Measurements from ENCODE around the gene CELA1. TPM values are rescaled to one million over a fixed set of nuclear protein-coding genes. Genes with fewer than 3 reads are reported as not detected.
"Not testable (repeated sequence)": the region's sequence is repeated elsewhere in the genome, so short reads cannot be mapped to it uniquely, and the experiment has no call there.

Gene CELA1
- total and polyA plus RNA-seq, 2 of the 13 experiments (the other 11 are each of a cell fraction or from before 2014, with no cell fraction given), result not detected

GRCh38 chr12:51291603-51292513 lies 54.6 kb downstream of the CELA1 start:
- H3K9ac ChIP-seq (ENCODE audit: insufficient read depth, low read depth, low read length); in situ Hi-C loops (cut with HindIII; ENCODE audit: extremely low pct_ligation_motif_present, low pct_unique_long_range_greater_than_20kb); H3K36me3 ChIP-seq (replicated peaks in 1 of 2; ENCODE audit: control insufficient read depth in 1 of 2, insufficient read depth in 2 of 2, low read length in 2 of 2); H3K27ac ChIP-seq (ENCODE audit: extremely low read length, insufficient read depth, low read length); CTCF ChIA-PET (ENCODE audit: low intra/inter-chr PET ratio, low total read pairs); BruUV-seq (replicated peaks); H3K79me2 ChIP-seq (ENCODE audit: insufficient read depth, low read length); H2AFZ ChIP-seq (ENCODE audit: low read length); H3K27me3 ChIP-seq (ENCODE audit: control insufficient read depth in 1 of 2, insufficient read depth in 2 of 2, low read length in 2 of 2); H3K4me3 ChIP-seq (replicated peaks in 1 of 3; ENCODE audit: insufficient read depth in 1 of 3, low read depth in 2 of 3, low read length in 3 of 3); H3K9me3 ChIP-seq (ENCODE audit: low read length); H3K4me1 ChIP-seq (ENCODE audit: insufficient read depth, low read length); H4K20me1 ChIP-seq (ENCODE audit: insufficient read depth, low read length); intact Hi-C loops (cut with micrococcal nuclease; ENCODE audit: unreplicated experiment): not testable (repeated sequence)
- ATAC-seq (peak; percentile 92), FAIRE-seq (peak; percentile 52), DNase-seq (ENCODE audit: low spot score) (peak; percentile 15)
- TF ChIP-seq STAG1 (CRISPR knock-in tag; IDR thresholded peaks at IDR 0.05) (peak; percentile 31), CTCF (CRISPR knock-in tag; IDR thresholded peaks at IDR 0.05) (peak; percentile 41; the same call in 1 of the 2 replicates)
- POLR2A ChIA-PET, result interaction anchor here (1.0 kb wide), 1 partner anchor 209 kb away, joined by 5 read pairs; no protein-coding TSS in a partner anchor
- H3K4me2 ChIP-seq (ENCODE audit: low read depth, low read length), result peak overlapping the region; percentile 42; the same call in 1 of the 2 replicates
- WGBS (ENCODE audit: low lambda C conversion rate), result 3% methylated on average over 5 of the region's 9 CpGs

GRCh38 chr12:51285843-51286242 lies 60.6 kb downstream of the CELA1 start:
- BruUV-seq (replicated peaks), result no TSS peak
- Histone ChIP-seq H3K27me3 (ENCODE audit: control insufficient read depth in 1 of 2, insufficient read depth in 2 of 2, low read length in 2 of 2) (peaks cover 0 to 4% of the 10 kb centered on the region in 2 experiments; a peak in 1 of 5 replicates), H3K79me2 (ENCODE audit: insufficient read depth, low read length) (no peaks in the 10 kb centered on the region), H4K20me1 (ENCODE audit: insufficient read depth, low read length) (no peaks in the 10 kb centered on the region), H3K4me1 (ENCODE audit: insufficient read depth, low read length) (no peaks in the 10 kb centered on the region), H3K4me2 (ENCODE audit: low read depth, low read length) (no peak overlapping the region), H3K27ac (ENCODE audit: extremely low read length, insufficient read depth, low read length) (no peak overlapping the region), H3K9ac (ENCODE audit: insufficient read depth, low read depth, low read length) (no peak overlapping the region), H3K36me3 (replicated peaks in 1 of 2; ENCODE audit: control insufficient read depth in 1 of 2, insufficient read depth in 2 of 2, low read length in 2 of 2) (no peaks in the 10 kb centered on the region), H3K4me3 (replicated peaks in 1 of 3; ENCODE audit: insufficient read depth in 1 of 3, low read depth in 2 of 3, low read length in 3 of 3) (no peak overlapping the region), H2AFZ (ENCODE audit: low read length) (no peak overlapping the region), H3K9me3 (ENCODE audit: low read length) (no peaks in the 10 kb centered on the region)
- FAIRE-seq (no peak), ATAC-seq (no peak), DNase-seq (ENCODE audit: low spot score) (no peak)
- TF ChIP-seq DPF2 (CRISPR knock-in tag; IDR thresholded peaks at IDR 0.05; ENCODE audit: borderline replicate concordance, low read depth) (no peak), MTA1 (CRISPR knock-in tag; IDR thresholded peaks at IDR 0.05; ENCODE audit: borderline replicate concordance) (no peak), JUN (CRISPR knock-in tag; IDR thresholded peaks at IDR 0.05) (no peak), YEATS4 (CRISPR knock-in tag; IDR thresholded peaks at IDR 0.05; ENCODE audit: borderline replicate concordance) (no peak)
- 29% methylated on average over 1 of the region's 1 CpG for WGBS (ENCODE audit: low lambda C conversion rate)
- intact Hi-C loops (cut with micrococcal nuclease; ENCODE audit: unreplicated experiment) (no loop called here), in situ Hi-C loops (cut with HindIII; ENCODE audit: extremely low pct_ligation_motif_present, low pct_unique_long_range_greater_than_20kb) (no loop called here)
- ChIA-PET CTCF (ENCODE audit: low intra/inter-chr PET ratio, low total read pairs) (no interaction called here), POLR2A (no interaction called here)

Data from HepG2 (cell line).